PC-9 (cell line): Measurements from ENCODE around the gene ENKUR. TPM values are rescaled to one million over a fixed set of nuclear protein-coding genes. Genes with fewer than 3 reads are reported as not detected.
"Not testable (repeated sequence)": the region's sequence is repeated elsewhere in the genome, so short reads cannot be mapped to it uniquely, and the experiment has no call there.

Experiments
- BruUV-seq: library from RNA; stranded (reverse); fragments of 400-500 nt; replicated peaks from 2 replicates; lab custom pipeline; 2021; lab: Mats Ljungman, UMichigan
- CTCF ChIA-PET: fragments of 300-600 bp; sonication (Branson Sonifier 250); formaldehyde crosslinking; loops from one replicate; lab custom pipeline; 2022; ENCODE audit warnings: antibody characterized with exemption; lab: Charles Lee
- POLR2A ChIA-PET: fragments of 300-600 bp; sonication (Branson Sonifier 250); formaldehyde crosslinking; loops from one replicate; lab custom pipeline; 2022; ENCODE audit warnings: antibody characterized with exemption; ENCODE audit not compliant: unreplicated experiment; lab: Charles Lee
- DNase-seq, 2 experiments: peaks; one replicate each; pipeline versions ENCODE4 v3.0.0 to v3.0.0-alpha.2; 2015 to 2022; ENCODE audit warnings: mixed read lengths in 1 of 2
- H2AFZ ChIP-seq: fragments of 200-600 bp; sonication (generic); 2 replicates; pipeline ENCODE4 v1.8.1; 2017; ENCODE audit warnings: antibody characterized with exemption
- H3F3A ChIP-seq: fragments of 200-600 bp; sonication (generic); 2 replicates; pipeline ENCODE4 v1.8.1; 2017; ENCODE audit warnings: antibody characterized with exemption, mild to moderate bottlenecking, low read depth; ENCODE audit not compliant: insufficient read depth
- H3K27ac ChIP-seq: fragments of 200-600 bp; sonication (generic); 2 replicates; pipeline ENCODE4 v1.6.1; 2016; ENCODE audit warnings: mixed run types
- H3K27me3 ChIP-seq: fragments of 200-600 bp; sonication (generic); 2 replicates; pipeline ENCODE4 v1.6.1; 2016; ENCODE audit warnings: low read depth, mixed run types; ENCODE audit not compliant: insufficient read depth
- H3K36me3 ChIP-seq: fragments of 200-600 bp; sonication (generic); 2 replicates; pipeline ENCODE4 v1.6.1; 2016; ENCODE audit warnings: low read depth, mixed run types
- H3K4me1 ChIP-seq: fragments of 200-600 bp; sonication (generic); replicated peaks from 2 replicates; pipeline ENCODE4 v1.6.1; 2016; ENCODE audit warnings: mixed run types; ENCODE audit not compliant: insufficient read depth
- H3K4me2 ChIP-seq: fragments of 200-600 bp; sonication (generic); 2 replicates; pipeline ENCODE4 v1.6.1; 2017; ENCODE audit warnings: mixed run types
- H3K4me3 ChIP-seq: fragments of 200-600 bp; sonication (generic); 2 replicates; pipeline ENCODE4 v1.6.1; 2016; ENCODE audit warnings: mixed run types
- H3K79me2 ChIP-seq: fragments of 200-600 bp; sonication (generic); 2 replicates; pipeline ENCODE4 v1.6.1; 2017; ENCODE audit warnings: low read depth, mixed run types
- H3K9me2 ChIP-seq: fragments of 200-600 bp; sonication (generic); 2 replicates; pipeline ENCODE4 v1.8.1; 2017; ENCODE audit warnings: mild to moderate bottlenecking; ENCODE audit not compliant: insufficient read depth
- H3K9me3 ChIP-seq: fragments of 200-600 bp; sonication (generic); 2 replicates; pipeline ENCODE4 v1.8.1; 2016; ENCODE audit warnings: low read depth; ENCODE audit not compliant: insufficient read depth
- H4K20me1 ChIP-seq: fragments of 200-600 bp; sonication (generic); 2 replicates; pipeline ENCODE4 v1.8.1; 2017; ENCODE audit not compliant: insufficient read depth
- CTCF ChIP-seq: fragments of 200-600 bp; sonication (generic); conservative IDR thresholded peaks from 2 replicates; pipeline ENCODE4 v1.6.1; 2017; ENCODE audit warnings: mixed run types, antibody characterized with exemption, mild to moderate bottlenecking, moderate library complexity
- EZH2 ChIP-seq: fragments of 200-600 bp; sonication (generic); IDR thresholded peaks from 2 replicates; pipeline ENCODE4 v1.8.0; 2017; ENCODE audit warnings: antibody characterized with exemption, low read depth
- intact Hi-C: fragments of 100-400 bp; cut with micrococcal nuclease; formaldehyde crosslinking; loops from one replicate; pipeline ENCODE4 v1.10.0; 2022; ENCODE audit not compliant: unreplicated experiment
- total RNA-seq: library from RNA; stranded (reverse); gene quantifications from 2 replicates; pipeline ENCODE4 v1.2.3, GENCODE V29; 2021

The ENKUR gene
- total RNA-seq, 1 experiment from 2014 or later, result 1.0 TPM

- Histone ChIP-seq H3K4me2 (peak overlapping the region; percentile 61; the same call in 1 of the 2 replicates), H3K27me3 (no peaks in the 10 kb centered on the region), H3K9me2 (no peaks in the 10 kb centered on the region), H3K27ac (peak overlapping the region; percentile 85; the same call in 1 of the 2 replicates), H3K36me3 (no peaks in the 10 kb centered on the region), H2AFZ (no peak overlapping the region), H3K9me3 (0 out of 2 replicates have a peak, but pooled peaks cover 4% of the 10 kb centered on the region), H3F3A (peaks cover 14% of the 10 kb centered on the region), H3K4me1 (peaks cover 57% of the 10 kb centered on the region), H3K4me3 (no peak overlapping the region), H3K79me2 (no peaks in the 10 kb centered on the region), H4K20me1 (no peaks in the 10 kb centered on the region)
- DNase-seq, result no peak
- no TSS peak for BruUV-seq
- TF ChIP-seq CTCF (no peak), EZH2 (no peak)
- intact Hi-C loops, result no loop called here
- ChIA-PET POLR2A (no interaction called here), CTCF (no interaction called here)
Observed at GRCh38 chr10:24959382-24959730, 56.6 kb downstream of the ENKUR start.

- H3F3A ChIP-seq, result peaks cover 14% of the 10 kb centered on the region
- TF ChIP-seq CTCF, result no peak
- TF ChIP-seq EZH2, result no peak
- DNase-seq, result no peak
- H3K36me3 ChIP-seq, result no peaks in the 10 kb centered on the region
- H4K20me1 ChIP-seq, result no peaks in the 10 kb centered on the region
- H3K4me1 ChIP-seq, result peaks cover 57% of the 10 kb centered on the region
- ChIA-PET CTCF (no interaction called here), POLR2A (no interaction called here)
- no peaks in the 10 kb centered on the region for H3K79me2 ChIP-seq
- H3K9me3 ChIP-seq, result 0 out of 2 replicates have a peak, but pooled peaks cover 4% of the 10 kb centered on the region
- no peaks in the 10 kb centered on the region for H3K9me2 ChIP-seq
- no peaks in the 10 kb centered on the region for H3K27me3 ChIP-seq
- peak overlapping the region; percentile 85 for H3K27ac ChIP-seq
- H3K4me2 ChIP-seq, result peak overlapping the region; percentile 61
- intact Hi-C loops, result no loop called here
- peak overlapping the region; percentile 45; the same call in 1 of the 2 replicates for H2AFZ ChIP-seq
- H3K4me3 ChIP-seq, result peak overlapping the region; percentile 0; the same call in 1 of the 2 replicates
- no TSS peak for BruUV-seq
Observed at GRCh38 chr10:24958721-24959381, 57.1 kb downstream of the ENKUR start.

- H4K20me1 ChIP-seq, result no peaks in the 10 kb centered on the region
- no TSS peak for BruUV-seq
- peaks cover 14% of the 10 kb centered on the region for H3F3A ChIP-seq
- H3K79me2 ChIP-seq, result no peaks in the 10 kb centered on the region
- intact Hi-C loops, result no loop called here
- peak in 1 of 2 experiments; percentile 82 for DNase-seq
- peak overlapping the region; percentile 85 for H3K27ac ChIP-seq
- TF ChIP-seq CTCF (no peak), EZH2 (no peak)
- CTCF ChIA-PET, result no interaction called here
- H3K4me2 ChIP-seq, result peak overlapping the region; percentile 61
- peak overlapping the region; percentile 0; the same call in 1 of the 2 replicates for H3K4me3 ChIP-seq
- POLR2A ChIA-PET, result no interaction called here
- peaks cover 57% of the 10 kb centered on the region for H3K4me1 ChIP-seq
- H3K36me3 ChIP-seq, result no peaks in the 10 kb centered on the region
- H2AFZ ChIP-seq, result peak overlapping the region; percentile 45; the same call in 1 of the 2 replicates
- H3K9me3 ChIP-seq, result 0 out of 2 replicates have a peak, but pooled peaks cover 4% of the 10 kb centered on the region
- no peaks in the 10 kb centered on the region for H3K9me2 ChIP-seq
- no peaks in the 10 kb centered on the region for H3K27me3 ChIP-seq
Observed at GRCh38 chr10:24958091-24958720, 57.8 kb downstream of the ENKUR start.

GRCh38 chr10:24957624-24958051, 58.3 kb downstream of the ENKUR start:
- H2AFZ ChIP-seq, H4K20me1 ChIP-seq, H3K36me3 ChIP-seq, POLR2A ChIA-PET, intact Hi-C loops, DNase-seq, H3K79me2 ChIP-seq, CTCF ChIA-PET, H3K27me3 ChIP-seq, BruUV-seq, H3K9me2 ChIP-seq, H3K4me3 ChIP-seq, H3K9me3 ChIP-seq: not testable (repeated sequence)
- peaks cover 13% of the 10 kb centered on the region for H3F3A ChIP-seq
- H3K27ac ChIP-seq, result peak overlapping the region; percentile 85
- H3K4me1 ChIP-seq, result peaks cover 56% of the 10 kb centered on the region
- H3K4me2 ChIP-seq, result peak overlapping the region; percentile 61
